HCT116 (cell line): Measurements from ENCODE around the gene CAST. TPM values are rescaled to one million over a fixed set of nuclear protein-coding genes. Genes with fewer than 3 reads are reported as not detected.
A peak's percentile ranks its signal among the peaks of the same experiment; 100 is the strongest.

Experiments used
- ATAC-seq: fragments of 200-7000 bp; cut with Tn5 transposase; 2 replicates; pipeline ENCODE4 v1.9.1; 2020; ENCODE audit warnings: mild to moderate bottlenecking, moderate library complexity
- BruUV-seq: library from RNA; stranded (reverse); fragments of 400-500 nt; replicated peaks from 2 replicates; lab custom pipeline; 2021; lab: Mats Ljungman, UMichigan
- CTCF ChIA-PET: fragments of 300-600 bp; sonication (Branson Sonifier 250); formaldehyde crosslinking; loops from one replicate; lab custom pipeline; 2021; ENCODE audit warnings: antibody characterized with exemption; lab: Charles Lee
- POLR2A ChIA-PET: fragments of 300-600, 350-600 bp; sonication (Branson Sonifier 250); formaldehyde crosslinking; loops from one replicate; lab custom pipeline; 2021; ENCODE audit warnings: antibody characterized with exemption; lab: Charles Lee
- RAD21 ChIA-PET, 2 experiments: fragments of 300-600 bp; sonication (Branson Sonifier 250); formaldehyde crosslinking; loops; one replicate each; lab custom pipeline; 2023; ENCODE audit warnings: low total read pairs in 2 of 2; ENCODE audit not compliant: uncharacterized antibody in 2 of 2, unreplicated experiment in 2 of 2, low non-redundant PET in 1 of 2; lab: Charles Lee
- DNase-seq: peaks from one replicate; pipeline ENCODE4 v3.0.0-alpha.2; 2010; ENCODE audit warnings: low read depth, low spot score
- H2AFZ ChIP-seq: fragments of 200-600 bp; shearing (Covaris generic), sonication (generic); 2 replicates; pipeline ENCODE4 v1.6.1; 2017; ENCODE audit warnings: low read depth, mixed run types, mixed read lengths, antibody characterized with exemption, low read length; ENCODE audit not compliant: poor library complexity, severe bottlenecking
- H3K27ac ChIP-seq: 2 replicates; pipeline ENCODE4 v1.5.1; 2012; ENCODE audit warnings: low read depth, low read length
- H3K27me3 ChIP-seq: fragments of 200-600 bp; sonication (generic); 2 replicates; pipeline ENCODE4 v1.6.1; 2016; ENCODE audit warnings: mixed run types, low read length, mixed read lengths; ENCODE audit not compliant: insufficient read depth
- H3K36me3 ChIP-seq, 2 experiments: fragments of 200-500 bp in 1 of 2; fragments of 200-600 bp in 1 of 2; sonication (Bioruptor generic) in 1 of 2; sonication (generic) in 1 of 2; 2 replicates each; pipeline versions ENCODE4 v1.5.1 to v1.6.1; 2014 to 2016; ENCODE audit warnings: low read length in 2 of 2, inconsistent platforms in 1 of 2, mixed read lengths in 1 of 2, mixed run types in 1 of 2; ENCODE audit not compliant: insufficient read depth in 2 of 2, control insufficient read depth in 1 of 2
- H3K4me1 ChIP-seq, 2 experiments: fragments of 200-600 bp in 1 of 2; sonication (generic) in 1 of 2; 2 replicates each; pipeline versions ENCODE4 v1.5.1 to v1.6.1; 2012 to 2017; ENCODE audit warnings: low read length in 2 of 2, inconsistent platforms in 1 of 2, mild to moderate bottlenecking in 1 of 2, mixed read lengths in 1 of 2, mixed run types in 1 of 2, moderate library complexity in 1 of 2; ENCODE audit not compliant: insufficient read depth in 2 of 2, control insufficient read depth in 1 of 2
- H3K4me2 ChIP-seq: fragments of 200-600 bp; sonication (generic); 2 replicates; pipeline ENCODE4 v1.6.1; 2017; ENCODE audit warnings: mixed run types, low read length, mixed read lengths
- H3K4me3 ChIP-seq, 2 experiments: fragments of 200-600 bp in 1 of 2; sonication (generic) in 1 of 2; replicated peaks in 1 of 2; 2 replicates each; pipeline ENCODE4 v1.5.1; 2011 to 2016; ENCODE audit warnings: low read length in 2 of 2, control low read depth in 1 of 2, low read depth in 1 of 2, mild to moderate bottlenecking in 1 of 2, mixed read lengths in 1 of 2, mixed run types in 1 of 2
- H3K79me2 ChIP-seq: fragments of 200-600 bp; sonication (generic); 2 replicates; pipeline ENCODE4 v1.6.1; 2017; ENCODE audit warnings: mild to moderate bottlenecking, mixed run types, low read length, moderate library complexity, mixed read lengths; ENCODE audit not compliant: insufficient read depth
- H3K9ac ChIP-seq: fragments of 200-600 bp; sonication (generic); 2 replicates; pipeline ENCODE4 v1.6.1; 2016; ENCODE audit warnings: low read length, mixed read lengths
- H3K9me2 ChIP-seq: fragments of 200-600 bp; sonication (generic), shearing (Covaris generic); 2 replicates; pipeline ENCODE4 v1.6.1; 2017; ENCODE audit warnings: mixed run types, mild to moderate bottlenecking, moderate library complexity; ENCODE audit not compliant: insufficient read depth
- H3K9me3 ChIP-seq, 2 experiments: fragments of 200-500 bp in 1 of 2; fragments of 200-600 bp in 1 of 2; sonication (Bioruptor generic) in 1 of 2; sonication (generic) in 1 of 2; 2 replicates each; pipeline ENCODE4 v1.6.1; 2014 to 2017; ENCODE audit warnings: low read length in 2 of 2, mixed read lengths in 2 of 2, inconsistent platforms in 1 of 2, low read depth in 1 of 2, mild to moderate bottlenecking in 1 of 2, mixed run types in 1 of 2, moderate library complexity in 1 of 2; ENCODE audit not compliant: control insufficient read depth in 1 of 2, insufficient read depth in 1 of 2
- H4K20me1 ChIP-seq: fragments of 200-600 bp; sonication (generic), shearing (Covaris generic); 2 replicates; pipeline ENCODE4 v1.6.1; 2017; ENCODE audit warnings: mixed run types, mild to moderate bottlenecking, moderate library complexity; ENCODE audit not compliant: insufficient read depth
- CBX3 ChIP-seq: IDR thresholded peaks from 2 replicates; pipeline ENCODE4 v1.6.1; 2012; ENCODE audit warnings: low read depth
- EGR1 ChIP-seq: IDR thresholded peaks from 2 replicates; pipeline ENCODE4 v1.6.1; 2012; ENCODE audit warnings: low read depth
- ELF1 ChIP-seq: IDR thresholded peaks from 2 replicates; pipeline ENCODE4 v1.6.1; 2012; ENCODE audit warnings: low read depth, borderline replicate concordance
- FOSL1 ChIP-seq: IDR thresholded peaks from 2 replicates; pipeline ENCODE4 v1.6.1; 2012; ENCODE audit warnings: low read depth
- JUND ChIP-seq: IDR thresholded peaks from 2 replicates; pipeline ENCODE4 v1.6.1; 2012
- POLR2AphosphoS5 ChIP-seq: IDR thresholded peaks from 2 replicates; pipeline ENCODE4 v1.6.1; 2011; ENCODE audit warnings: mild to moderate bottlenecking, low read depth, low read length, moderate library complexity
- SIN3A ChIP-seq: IDR thresholded peaks from 2 replicates; pipeline ENCODE4 v1.6.1; 2012; ENCODE audit warnings: low read depth
- SRF ChIP-seq: IDR thresholded peaks from 2 replicates; pipeline ENCODE4 v1.6.1; 2012; ENCODE audit warnings: low read depth
- TCF7L2 ChIP-seq: IDR thresholded peaks from 2 replicates; pipeline ENCODE4 v1.7.0; 2011; ENCODE audit warnings: borderline replicate concordance, inconsistent platforms; ENCODE audit not compliant: insufficient read depth, insufficient read length; ENCODE audit errors: extremely low read depth
- YY1 ChIP-seq: IDR thresholded peaks from 2 replicates; pipeline ENCODE4 v1.6.1; 2011; ENCODE audit warnings: low read length, low read depth, moderate library complexity, mild to moderate bottlenecking; ENCODE audit not compliant: insufficient replicate concordance; ENCODE audit errors: extremely low read depth
- ZFX ChIP-seq: fragments of 450-650 bp; IDR thresholded peaks from 2 replicates; pipeline ENCODE4 v1.6.1; 2017
- ZNF274 ChIP-seq: fragments of 200-500 bp; sonication (Bioruptor generic); IDR thresholded peaks from 2 replicates; pipeline ENCODE4 v1.6.1; 2014; ENCODE audit warnings: mild to moderate bottlenecking, low read depth, low read length, inconsistent platforms
- intact Hi-C: fragments of 100-400 bp; cut with micrococcal nuclease; formaldehyde crosslinking; loops from 2 replicates; pipeline ENCODE4 v1.10.0; 2022
- total RNA-seq: library from RNA; stranded (reverse); gene quantifications from one replicate; pipeline ENCODE4 v1.2.1, GENCODE V29; 2021; ENCODE audit not compliant: unreplicated experiment
- TF ChIP-seq, protein P1 (sequence below), 3 experiments: fragments of 200-600 bp in 1 of 3; sonication (generic) in 1 of 3; IDR thresholded peaks in 2 of 3; conservative IDR thresholded peaks in 1 of 3; 2 replicates each; pipeline ENCODE4 v1.5.1; 2012 to 2017; ENCODE audit warnings: low read depth in 2 of 3, low read length in 2 of 3, antibody characterized with exemption in 1 of 3, borderline replicate concordance in 1 of 3, control low read depth in 1 of 3, mild to moderate bottlenecking in 1 of 3, mixed read lengths in 1 of 3, mixed run types in 1 of 3, moderate library complexity in 1 of 3; ENCODE audit not compliant: insufficient read depth in 1 of 3
- TF ChIP-seq, protein P2 (sequence below): IDR thresholded peaks from 2 replicates; pipeline ENCODE4 v1.6.1; 2012
- TF ChIP-seq, protein P3 (sequence below): IDR thresholded peaks from 2 replicates; pipeline ENCODE4 v1.6.1; 2012
- TF ChIP-seq, protein P4 (sequence below): IDR thresholded peaks from 2 replicates; pipeline ENCODE4 v1.6.1; 2011; ENCODE audit warnings: mild to moderate bottlenecking, low read length, moderate library complexity; ENCODE audit not compliant: insufficient replicate concordance; ENCODE audit errors: extremely low read depth

The CAST gene
- total RNA-seq, 1 experiment from 2014 or later = 142 TPM

DNA sequence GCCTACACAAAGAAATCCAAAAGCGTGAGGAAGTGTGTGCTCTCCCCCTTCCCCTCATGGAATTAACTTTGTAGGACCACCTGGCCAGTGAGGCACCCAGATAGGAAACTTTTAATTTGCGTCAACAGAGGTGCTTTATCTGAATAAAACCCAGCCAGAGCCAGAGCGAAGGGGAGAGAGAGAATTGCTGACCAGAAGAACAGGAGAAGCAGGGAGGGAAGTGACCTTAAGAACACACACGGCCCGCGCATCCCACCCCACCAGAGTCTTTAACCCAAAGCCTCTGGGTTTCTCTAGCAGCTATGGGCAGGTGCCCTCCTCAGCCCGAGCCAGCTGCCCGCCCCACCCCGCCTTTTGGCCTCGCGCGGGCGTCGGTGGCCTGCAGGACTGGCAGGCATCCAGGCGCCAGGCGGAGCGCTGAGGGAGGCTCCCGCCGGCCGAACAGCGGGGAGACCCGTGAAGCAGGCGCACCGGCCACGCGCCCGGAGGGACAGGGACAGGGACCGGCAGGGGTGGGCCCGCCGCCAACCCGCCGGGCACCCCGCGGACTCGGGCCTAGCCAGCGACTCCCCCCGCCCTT, 145.0 kb downstream of the CAST start:
- ATAC-seq (peak; percentile 60), DNase-seq (no peak)
- intact Hi-C loops = loop anchor here (10.0 kb wide), 2 partner anchors 128 to 1072 kb away; partner anchors contain the start of genes LNPEP and RHOBTB3
- POLR2A ChIA-PET = interaction anchor here (0.6 to 1.8 kb wide), 4 partner anchors 13 to 92 kb away, joined by 3 to 4 read pairs (median 3); no protein-coding TSS in a partner anchor
- CTCF ChIA-PET = no interaction called here
- Histone ChIP-seq H3K27ac (peak overlapping the region; percentile 94), H3K27me3 (no peaks in the 10 kb centered on the region), H2AFZ (peak overlapping the region; percentile 95), H3K4me3 (peak overlapping the region; percentile 68 to 73), H4K20me1 (no peaks in the 10 kb centered on the region), H3K36me3 (no peaks in the 10 kb centered on the region), H3K9me2 (no peaks in the 10 kb centered on the region), H3K79me2 (no peaks in the 10 kb centered on the region), H3K9me3 (no peaks in the 10 kb centered on the region), H3K4me1 (peaks cover 5 to 13% of the 10 kb centered on the region in 2 experiments; a peak in 3 of 4 replicates), H3K9ac (peak overlapping the region; percentile 81), H3K4me2 (peak overlapping the region; percentile 92)
- RAD21 ChIA-PET = interaction anchor here in 1 of 2 experiments (0.7 kb wide), 1 partner anchor 153 kb away, joined by 4 read pairs; no protein-coding TSS in a partner anchor
- no TSS peak for BruUV-seq
- peak; percentile 23 for TF ChIP-seq YY1
- TF ChIP-seq SRF = no peak
- TF ChIP-seq ZFX = no peak
- TF ChIP-seq EGR1 = no peak
- TF ChIP-seq, protein P1, sequence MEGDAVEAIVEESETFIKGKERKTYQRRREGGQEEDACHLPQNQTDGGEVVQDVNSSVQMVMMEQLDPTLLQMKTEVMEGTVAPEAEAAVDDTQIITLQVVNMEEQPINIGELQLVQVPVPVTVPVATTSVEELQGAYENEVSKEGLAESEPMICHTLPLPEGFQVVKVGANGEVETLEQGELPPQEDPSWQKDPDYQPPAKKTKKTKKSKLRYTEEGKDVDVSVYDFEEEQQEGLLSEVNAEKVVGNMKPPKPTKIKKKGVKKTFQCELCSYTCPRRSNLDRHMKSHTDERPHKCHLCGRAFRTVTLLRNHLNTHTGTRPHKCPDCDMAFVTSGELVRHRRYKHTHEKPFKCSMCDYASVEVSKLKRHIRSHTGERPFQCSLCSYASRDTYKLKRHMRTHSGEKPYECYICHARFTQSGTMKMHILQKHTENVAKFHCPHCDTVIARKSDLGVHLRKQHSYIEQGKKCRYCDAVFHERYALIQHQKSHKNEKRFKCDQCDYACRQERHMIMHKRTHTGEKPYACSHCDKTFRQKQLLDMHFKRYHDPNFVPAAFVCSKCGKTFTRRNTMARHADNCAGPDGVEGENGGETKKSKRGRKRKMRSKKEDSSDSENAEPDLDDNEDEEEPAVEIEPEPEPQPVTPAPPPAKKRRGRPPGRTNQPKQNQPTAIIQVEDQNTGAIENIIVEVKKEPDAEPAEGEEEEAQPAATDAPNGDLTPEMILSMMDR (IDR thresholded peaks at IDR 0.05 in 2 of 3, conservative IDR thresholded peaks at IDR 0.05 in 1 of 3; ENCODE audit: borderline replicate concordance in 1 of 3, insufficient read depth in 1 of 3, low read depth in 2 of 3, low read length in 2 of 3) = no peak
- TF ChIP-seq JUND = no peak
- TF ChIP-seq, protein P2, sequence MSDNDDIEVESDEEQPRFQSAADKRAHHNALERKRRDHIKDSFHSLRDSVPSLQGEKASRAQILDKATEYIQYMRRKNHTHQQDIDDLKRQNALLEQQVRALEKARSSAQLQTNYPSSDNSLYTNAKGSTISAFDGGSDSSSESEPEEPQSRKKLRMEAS = peak; percentile 77
- no peak for TF ChIP-seq CBX3
- TF ChIP-seq TCF7L2 = peak; percentile 23
- no peak for TF ChIP-seq ELF1
- no peak for TF ChIP-seq FOSL1
- TF ChIP-seq, protein P3, sequence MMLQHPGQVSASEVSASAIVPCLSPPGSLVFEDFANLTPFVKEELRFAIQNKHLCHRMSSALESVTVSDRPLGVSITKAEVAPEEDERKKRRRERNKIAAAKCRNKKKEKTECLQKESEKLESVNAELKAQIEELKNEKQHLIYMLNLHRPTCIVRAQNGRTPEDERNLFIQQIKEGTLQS = no peak
- TF ChIP-seq, protein P4, sequence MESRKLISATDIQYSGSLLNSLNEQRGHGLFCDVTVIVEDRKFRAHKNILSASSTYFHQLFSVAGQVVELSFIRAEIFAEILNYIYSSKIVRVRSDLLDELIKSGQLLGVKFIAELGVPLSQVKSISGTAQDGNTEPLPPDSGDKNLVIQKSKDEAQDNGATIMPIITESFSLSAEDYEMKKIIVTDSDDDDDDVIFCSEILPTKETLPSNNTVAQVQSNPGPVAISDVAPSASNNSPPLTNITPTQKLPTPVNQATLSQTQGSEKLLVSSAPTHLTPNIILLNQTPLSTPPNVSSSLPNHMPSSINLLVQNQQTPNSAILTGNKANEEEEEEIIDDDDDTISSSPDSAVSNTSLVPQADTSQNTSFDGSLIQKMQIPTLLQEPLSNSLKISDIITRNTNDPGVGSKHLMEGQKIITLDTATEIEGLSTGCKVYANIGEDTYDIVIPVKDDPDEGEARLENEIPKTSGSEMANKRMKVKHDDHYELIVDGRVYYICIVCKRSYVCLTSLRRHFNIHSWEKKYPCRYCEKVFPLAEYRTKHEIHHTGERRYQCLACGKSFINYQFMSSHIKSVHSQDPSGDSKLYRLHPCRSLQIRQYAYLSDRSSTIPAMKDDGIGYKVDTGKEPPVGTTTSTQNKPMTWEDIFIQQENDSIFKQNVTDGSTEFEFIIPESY = no peak
- peak; percentile 68 for TF ChIP-seq POLR2AphosphoS5
- TF ChIP-seq SIN3A = no peak
- no peak for TF ChIP-seq ZNF274
